Astrocyte of the cerebellum (primary cell): ENCODE measurements around the gene AURKB.
A peak's percentile ranks its signal among the peaks of the same experiment; 100 is the strongest.

ENCODE experiments used
- DNase-seq: peaks from one replicate; pipeline ENCODE4 v3.0.0-alpha.2; 2011; ENCODE audit warnings: low read depth
- H3K4me3 ChIP-seq: 2 replicates; pipeline ENCODE4 v1.5.1; 2011; ENCODE audit warnings: mild to moderate bottlenecking, low read depth, low read length, moderate library complexity
- in situ Hi-C: cut with HindIII; loops from 2 replicates; pipeline ENCODE4 v1.10.0; 2017; ENCODE audit warnings: low sequenced_read_pairs
- TF ChIP-seq, protein P1 (sequence below): IDR thresholded peaks from 2 replicates; pipeline ENCODE4 v1.5.1; 2012; ENCODE audit warnings: low read length, low read depth, moderate library complexity, mild to moderate bottlenecking; ENCODE audit errors: missing control alignments

Gene AURKB

GRCh38 chr17:8161289-8162232 is 48.8 kb downstream of the AURKB start:
- in situ Hi-C loops = no loop called here
- no peak for DNase-seq
- TF ChIP-seq, protein P1, sequence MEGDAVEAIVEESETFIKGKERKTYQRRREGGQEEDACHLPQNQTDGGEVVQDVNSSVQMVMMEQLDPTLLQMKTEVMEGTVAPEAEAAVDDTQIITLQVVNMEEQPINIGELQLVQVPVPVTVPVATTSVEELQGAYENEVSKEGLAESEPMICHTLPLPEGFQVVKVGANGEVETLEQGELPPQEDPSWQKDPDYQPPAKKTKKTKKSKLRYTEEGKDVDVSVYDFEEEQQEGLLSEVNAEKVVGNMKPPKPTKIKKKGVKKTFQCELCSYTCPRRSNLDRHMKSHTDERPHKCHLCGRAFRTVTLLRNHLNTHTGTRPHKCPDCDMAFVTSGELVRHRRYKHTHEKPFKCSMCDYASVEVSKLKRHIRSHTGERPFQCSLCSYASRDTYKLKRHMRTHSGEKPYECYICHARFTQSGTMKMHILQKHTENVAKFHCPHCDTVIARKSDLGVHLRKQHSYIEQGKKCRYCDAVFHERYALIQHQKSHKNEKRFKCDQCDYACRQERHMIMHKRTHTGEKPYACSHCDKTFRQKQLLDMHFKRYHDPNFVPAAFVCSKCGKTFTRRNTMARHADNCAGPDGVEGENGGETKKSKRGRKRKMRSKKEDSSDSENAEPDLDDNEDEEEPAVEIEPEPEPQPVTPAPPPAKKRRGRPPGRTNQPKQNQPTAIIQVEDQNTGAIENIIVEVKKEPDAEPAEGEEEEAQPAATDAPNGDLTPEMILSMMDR = no peak
- peak overlapping the region; percentile 92 for H3K4me3 ChIP-seq

DNA sequence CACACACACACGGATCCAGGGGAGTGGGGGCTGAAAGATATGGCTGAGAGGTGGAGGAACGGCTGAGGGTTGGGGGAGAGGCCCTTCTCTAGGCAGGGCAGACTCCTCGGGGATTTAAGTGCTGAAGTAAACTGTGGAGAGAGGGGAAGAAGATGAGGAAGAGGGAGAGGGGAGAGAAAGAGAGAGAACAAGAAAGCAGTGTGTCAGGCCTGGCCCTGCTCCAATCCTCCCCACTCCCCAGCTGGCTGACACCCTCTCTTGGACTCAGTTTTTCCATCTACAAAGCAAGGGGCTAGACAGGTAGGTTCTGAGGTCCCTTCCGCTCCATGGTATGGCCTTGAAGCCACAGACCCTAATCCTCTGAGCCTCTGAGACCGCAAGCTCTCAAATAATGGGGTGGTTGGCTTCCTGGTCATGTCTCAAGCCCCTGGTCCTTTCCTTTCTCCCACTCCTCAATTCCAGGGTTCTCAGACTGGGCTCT is 49.6 kb downstream of the AURKB start:
- in situ Hi-C loops = no loop called here
- DNase-seq = no peak
- TF ChIP-seq, protein P1 = no peak
- H3K4me3 ChIP-seq = no peak overlapping the region

DNA sequence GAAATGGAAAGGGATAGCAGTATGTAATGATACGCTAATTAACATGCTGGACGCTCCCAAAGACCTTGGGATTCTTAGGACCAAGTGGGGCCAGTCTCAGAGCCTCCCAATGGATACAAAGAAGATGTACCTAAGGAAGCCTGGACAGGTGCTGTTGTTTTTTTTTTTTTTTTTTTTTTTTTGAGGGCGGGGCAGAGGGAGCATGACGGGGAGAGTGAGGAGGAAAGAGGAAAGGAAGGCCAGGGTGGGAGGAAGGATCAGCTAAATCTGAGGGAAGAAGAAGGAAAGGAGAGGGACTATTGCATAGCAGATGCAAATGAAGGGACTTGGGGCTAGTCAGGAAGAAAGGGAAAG is 50.2 kb downstream of the AURKB start:
- in situ Hi-C loops = no loop called here
- TF ChIP-seq, protein P1 = no peak

GRCh38 chr17:8159459-8160223 is 50.7 kb downstream of the AURKB start:
- DNase-seq = no peak
- TF ChIP-seq, protein P1 = no peak
- no peak overlapping the region for H3K4me3 ChIP-seq

More for the DNA sequence above, 50.2 kb downstream of the AURKB start:
- no peak for DNase-seq
- H3K4me3 ChIP-seq = no peak overlapping the region

DNA sequence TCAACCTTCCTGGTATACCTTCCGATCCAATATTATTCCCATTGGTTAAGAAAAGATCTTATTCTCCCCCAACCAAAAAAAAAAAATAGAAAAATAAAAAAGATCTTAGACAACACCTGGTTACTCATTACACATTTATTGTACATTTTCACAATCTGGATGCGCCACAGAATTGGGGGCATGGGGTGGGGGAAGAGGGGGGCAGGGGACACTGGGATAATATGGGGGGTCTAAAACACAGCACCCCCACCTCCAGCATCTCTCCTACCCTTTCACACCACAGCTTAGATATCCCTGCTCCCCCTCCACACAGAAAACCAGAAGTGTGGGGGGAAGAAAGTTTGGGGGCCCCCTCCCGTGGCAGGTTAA is 51.4 kb downstream of the AURKB start:
- TF ChIP-seq, protein P1 = no peak
- no peak overlapping the region for H3K4me3 ChIP-seq
- in situ Hi-C loops = no loop called here
- no peak for DNase-seq

More at GRCh38 chr17:8159459-8160223, 50.7 kb downstream of the AURKB start:
- in situ Hi-C loops = no loop called here

DNA sequence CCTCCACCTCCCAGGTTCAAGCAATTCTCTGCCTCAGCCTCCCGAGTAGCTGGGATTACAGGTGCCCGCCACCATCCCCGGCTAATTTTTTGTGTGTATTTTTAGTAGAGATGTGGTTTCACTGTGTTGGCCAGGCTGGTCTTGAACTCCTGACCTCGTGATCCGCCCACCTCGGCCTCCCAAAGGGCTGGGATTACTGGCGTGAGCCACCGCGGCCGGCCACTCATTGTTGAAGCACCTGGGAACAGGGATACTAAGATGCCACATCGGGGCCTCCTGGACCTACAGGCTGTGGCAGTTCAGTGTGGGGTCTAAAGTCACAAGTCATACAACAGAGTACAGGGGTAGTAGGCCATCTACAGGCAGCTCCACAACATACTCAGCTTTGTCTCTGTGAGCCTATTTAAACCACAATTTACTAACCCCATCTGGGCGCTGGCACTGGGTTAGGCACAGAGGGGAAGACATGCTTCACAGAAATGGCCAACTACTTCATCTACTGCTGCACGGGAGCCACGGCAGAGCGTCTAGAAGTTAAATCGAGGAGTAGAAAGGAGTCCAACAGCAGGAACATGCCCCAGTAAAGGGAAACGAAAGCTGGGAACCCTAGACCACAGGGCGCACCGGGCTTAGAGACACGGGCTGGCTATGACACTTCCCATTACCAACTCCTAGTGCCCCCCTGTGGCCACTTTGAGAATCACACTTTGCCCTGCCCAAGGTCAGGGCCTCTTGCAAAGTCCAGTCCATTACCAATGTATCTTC is 51.9 kb downstream of the AURKB start:
- TF ChIP-seq, protein P1 = peak; percentile 87
- no peak overlapping the region for H3K4me3 ChIP-seq
- in situ Hi-C loops = no loop called here
- peak; percentile 68 for DNase-seq
